H1 (cell line): ENCODE data around the gene SLC35G6. TPM values are rescaled to one million over a fixed set of nuclear protein-coding genes. Genes with fewer than 3 reads are reported as not detected.

Source experiments
- GTF2F1 ChIP-seq: IDR thresholded peaks from 2 replicates; pipeline ENCODE4 v1.6.1; 2012; ENCODE audit warnings: low read depth, low read length, improper control_type of control experiment, borderline replicate concordance
- JUN ChIP-seq: IDR thresholded peaks from 2 replicates; pipeline ENCODE4 v1.6.1; 2011; ENCODE audit warnings: low read depth, mild to moderate bottlenecking, improper control_type of control experiment, low read length
- KDM1A ChIP-seq: fragments of 200-600, 300-600 bp; sonication (generic); IDR thresholded peaks from 2 replicates; pipeline ENCODE4 v1.7.1; 2016; ENCODE audit warnings: mild to moderate bottlenecking, low read length, borderline replicate concordance
- polyA plus RNA-seq, 7 experiments: library from polyadenylated mRNA; depleted of rRNA in 3 of 7; stranded (reverse) in 5 of 7; unstranded in 2 of 7; fragments of >200 nt in 5 of 7; fragments of 200-250 nt in 2 of 7; gene quantifications; 1 replicate in 5 of 7; 2 replicates in 1 of 7; 4 replicates in 1 of 7; pipeline versions ENCODE4 v1.2.1 to v1.2.3, GENCODE V29; 2011 to 2013; ENCODE audit warnings: missing spikeins in 2 of 7, mixed read lengths in 2 of 7
- total RNA-seq: library from RNA; stranded (reverse); fragmentation: NEBNext Ultra II Directional; extraction: Animal tissue kit (Norgen Biotek cat#: 25700); gene quantifications from 2 replicates; pipeline ENCODE4 v1.2.1, GENCODE V29; 2021

The SLC35G6 gene
- total and polyA plus RNA-seq, 2 of the 8 experiments (the other 6 are each of a cell fraction or from before 2014, with no cell fraction given) = 0.05 TPM; not detected in 1

DNA sequence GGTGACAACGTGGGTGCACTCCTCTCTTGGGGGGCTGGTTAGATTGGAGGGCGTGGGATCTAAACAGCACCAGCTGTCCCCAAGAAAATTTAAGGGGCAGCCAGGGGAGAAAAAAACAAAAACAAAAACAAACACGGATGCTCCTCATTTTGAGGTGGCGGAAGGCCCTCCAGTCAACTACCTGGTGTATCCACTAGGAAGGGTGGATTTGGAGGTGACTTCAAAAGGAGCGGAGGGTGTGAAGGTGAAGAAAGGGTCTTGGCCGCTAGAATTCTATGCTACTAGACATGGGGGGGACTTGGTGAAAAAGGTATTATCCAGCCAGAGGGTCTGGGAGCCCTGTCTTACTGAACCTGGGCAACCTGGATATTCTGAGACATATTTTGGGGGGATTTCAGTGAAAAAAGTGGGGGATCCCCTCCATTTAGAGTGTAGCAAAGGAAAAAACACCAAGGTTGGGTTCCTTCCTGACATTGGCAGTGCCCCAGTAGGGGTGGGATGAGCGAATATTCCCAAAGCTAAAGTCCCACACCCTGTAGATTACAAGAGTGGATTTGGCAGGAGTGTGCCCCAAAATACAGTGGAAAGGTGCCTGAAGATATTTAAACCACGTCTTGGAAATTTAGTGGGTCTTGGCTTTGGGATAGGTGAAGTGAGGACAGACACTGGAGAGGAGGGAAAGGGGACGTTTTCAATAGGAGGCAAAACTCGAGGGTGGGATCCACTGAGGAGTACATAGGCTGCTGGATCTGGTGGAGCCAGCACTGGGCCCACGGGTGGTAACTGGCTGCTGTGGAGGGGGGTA lies 42.4 kb upstream of the SLC35G6 start (continued):
- TF ChIP-seq GTF2F1 (no peak), JUN (no peak), KDM1A (no peak)
